ENCODE results near the gene RECQL. TPM values are rescaled to one million over a fixed set of nuclear protein-coding genes. Genes with fewer than 3 reads are reported as not detected.
A peak's percentile ranks its signal among the peaks of the same experiment; 100 is the strongest.

The RECQL gene
- total and polyA plus RNA-seq, 2 donors from 2014 or later = 9.0 to 37.5 TPM

DNA sequence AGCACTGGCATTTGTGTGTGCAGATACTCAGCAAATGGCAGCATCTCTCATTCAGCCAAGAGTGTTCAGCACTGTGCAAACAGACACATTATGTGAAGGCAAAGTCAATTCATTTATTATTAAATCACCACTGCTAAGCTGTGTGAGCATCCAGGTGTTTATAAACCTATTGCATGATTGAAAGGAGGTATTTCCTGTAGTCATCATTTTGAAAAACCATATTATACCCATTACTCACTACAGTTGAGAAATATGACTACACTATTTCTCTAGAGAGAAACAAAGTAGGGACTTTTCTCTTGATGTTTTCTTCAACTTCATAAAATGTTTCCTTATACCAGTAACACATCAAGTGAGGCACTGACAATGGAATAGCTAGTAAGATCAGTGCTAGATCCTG, 38.4 kb upstream of the RECQL start:
- no peak for DNase-seq
- Histone ChIP-seq H3K4me1 (ENCODE audit: control insufficient read depth in 2 of 3, insufficient read depth in 2 of 3, low read depth in 1 of 3, low read length in 3 of 3) (no peaks in the 10 kb centered on the region), H3K9me3 (ENCODE audit: control insufficient read depth in 2 of 3, insufficient read depth in 1 of 3, low read length in 3 of 3) (no peaks in the 10 kb centered on the region), H3K4me3 (ENCODE audit: low read length in 3 of 3) (no peak overlapping the region), H3K36me3 (ENCODE audit: control insufficient read depth in 2 of 3, insufficient read depth in 3 of 3, low read length in 3 of 3) (no peaks in the 10 kb centered on the region), H3K27me3 (ENCODE audit: control insufficient read depth, insufficient read depth, low read length) (no peaks in the 10 kb centered on the region), H3K27ac (ENCODE audit: low read depth in 2 of 2, low read length in 2 of 2) (no peak overlapping the region), H3K9ac (ENCODE audit: low read length in 3 of 3) (no peak overlapping the region)
- TF ChIP-seq, protein P1, sequence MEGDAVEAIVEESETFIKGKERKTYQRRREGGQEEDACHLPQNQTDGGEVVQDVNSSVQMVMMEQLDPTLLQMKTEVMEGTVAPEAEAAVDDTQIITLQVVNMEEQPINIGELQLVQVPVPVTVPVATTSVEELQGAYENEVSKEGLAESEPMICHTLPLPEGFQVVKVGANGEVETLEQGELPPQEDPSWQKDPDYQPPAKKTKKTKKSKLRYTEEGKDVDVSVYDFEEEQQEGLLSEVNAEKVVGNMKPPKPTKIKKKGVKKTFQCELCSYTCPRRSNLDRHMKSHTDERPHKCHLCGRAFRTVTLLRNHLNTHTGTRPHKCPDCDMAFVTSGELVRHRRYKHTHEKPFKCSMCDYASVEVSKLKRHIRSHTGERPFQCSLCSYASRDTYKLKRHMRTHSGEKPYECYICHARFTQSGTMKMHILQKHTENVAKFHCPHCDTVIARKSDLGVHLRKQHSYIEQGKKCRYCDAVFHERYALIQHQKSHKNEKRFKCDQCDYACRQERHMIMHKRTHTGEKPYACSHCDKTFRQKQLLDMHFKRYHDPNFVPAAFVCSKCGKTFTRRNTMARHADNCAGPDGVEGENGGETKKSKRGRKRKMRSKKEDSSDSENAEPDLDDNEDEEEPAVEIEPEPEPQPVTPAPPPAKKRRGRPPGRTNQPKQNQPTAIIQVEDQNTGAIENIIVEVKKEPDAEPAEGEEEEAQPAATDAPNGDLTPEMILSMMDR (IDR thresholded peaks at IDR 0.05; ENCODE audit: borderline replicate concordance, extremely low read depth, insufficient read depth) = no peak
- intact Hi-C loops (cut with DNase I) = no loop called here
- FAIRE-seq = no peak

DNA sequence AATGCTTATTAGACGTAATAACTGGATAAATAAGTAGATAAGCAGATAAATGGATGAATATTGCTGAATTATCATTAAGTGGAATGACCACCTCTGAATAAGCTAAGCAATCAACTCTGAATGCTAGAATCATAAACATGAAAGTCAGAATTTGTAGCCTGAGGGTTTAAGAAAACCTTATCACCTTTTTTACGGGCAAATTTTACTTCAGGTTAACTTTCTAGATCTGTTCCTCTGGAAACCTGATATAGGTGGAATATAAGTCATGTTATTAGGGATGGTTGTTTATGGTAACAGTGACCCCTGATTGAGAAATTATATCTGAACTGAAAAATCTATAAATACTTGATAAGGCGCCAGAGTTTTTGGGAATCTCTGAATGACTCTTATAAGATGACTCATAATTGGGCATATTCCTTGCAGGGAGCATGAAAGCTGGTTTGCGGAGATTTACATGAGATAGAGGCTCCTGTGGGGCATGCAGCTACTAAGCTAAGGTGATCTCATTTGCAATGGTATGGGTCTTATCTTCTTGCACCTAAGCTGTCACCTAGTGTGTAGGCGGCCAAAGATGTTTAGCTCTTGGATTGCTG, 36.7 kb upstream of the RECQL start:
- Histone ChIP-seq H3K27ac (ENCODE audit: low read depth in 2 of 2, low read length in 2 of 2) (no peak overlapping the region), H3K4me3 (ENCODE audit: low read length in 3 of 3) (no peak overlapping the region), H3K9me3 (ENCODE audit: control insufficient read depth in 2 of 3, insufficient read depth in 1 of 3, low read length in 3 of 3) (no peaks in the 10 kb centered on the region), H3K36me3 (ENCODE audit: control insufficient read depth in 2 of 3, insufficient read depth in 3 of 3, low read length in 3 of 3) (no peaks in the 10 kb centered on the region), H3K27me3 (ENCODE audit: control insufficient read depth, insufficient read depth, low read length) (no peaks in the 10 kb centered on the region), H3K9ac (ENCODE audit: low read length in 3 of 3) (no peak overlapping the region), H3K4me1 (ENCODE audit: control insufficient read depth in 2 of 3, insufficient read depth in 2 of 3, low read depth in 1 of 3, low read length in 3 of 3) (no peaks in the 10 kb centered on the region)
- no peak for FAIRE-seq
- intact Hi-C loops (cut with DNase I) = no loop called here
- no peak for DNase-seq
- TF ChIP-seq, protein P1 (IDR thresholded peaks at IDR 0.05; ENCODE audit: borderline replicate concordance, extremely low read depth, insufficient read depth) = no peak

DNA sequence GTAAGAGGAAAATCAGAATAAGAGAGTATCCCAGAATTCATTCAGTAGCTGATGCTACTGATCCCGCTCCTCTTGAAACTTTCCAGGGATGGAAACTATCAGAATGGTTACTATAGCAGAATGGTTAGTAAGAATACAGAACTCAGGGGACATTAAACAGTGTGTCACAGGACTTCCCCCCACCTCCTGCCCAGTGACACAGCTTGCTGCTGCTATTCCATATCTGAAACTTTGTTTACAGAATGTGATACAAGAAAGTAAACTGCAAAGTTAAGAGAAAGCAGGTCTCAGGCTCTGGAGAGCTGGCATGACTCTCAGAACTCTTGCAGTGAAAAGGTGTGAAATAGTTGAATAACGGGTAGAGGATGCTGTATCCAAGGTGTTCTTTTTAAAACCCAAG, 28.0 kb upstream of the RECQL start:
- H3K4me3 ChIP-seq (ENCODE audit: low read length in 3 of 3) = peak overlapping the region in 1 of 3 donors; percentile 75
- no peaks in the 10 kb centered on the region for H3K9me3 ChIP-seq (ENCODE audit: control insufficient read depth in 2 of 3, insufficient read depth in 1 of 3, low read length in 3 of 3)
- H3K27me3 ChIP-seq (ENCODE audit: control insufficient read depth, insufficient read depth, low read length) = no peaks in the 10 kb centered on the region
- H3K36me3 ChIP-seq (ENCODE audit: control insufficient read depth in 2 of 3, insufficient read depth in 3 of 3, low read length in 3 of 3) = no peaks in the 10 kb centered on the region
- TF ChIP-seq, protein P1 (IDR thresholded peaks at IDR 0.05; ENCODE audit: borderline replicate concordance, extremely low read depth, insufficient read depth) = no peak
- DNase-seq (no peak), FAIRE-seq (no peak)
- intact Hi-C loops (cut with DNase I) = no loop called here
- H3K4me1 ChIP-seq (ENCODE audit: control insufficient read depth in 2 of 3, insufficient read depth in 2 of 3, low read depth in 1 of 3, low read length in 3 of 3) = peaks cover 0 to 9% (median 0%) of the 10 kb centered on the region in 3 donors
- H3K27ac ChIP-seq (ENCODE audit: low read depth in 2 of 2, low read length in 2 of 2) = peak overlapping the region; percentile 82 to 85
- H3K9ac ChIP-seq (ENCODE audit: low read length in 3 of 3) = peak overlapping the region in 1 of 3 donors; percentile 9

DNA sequence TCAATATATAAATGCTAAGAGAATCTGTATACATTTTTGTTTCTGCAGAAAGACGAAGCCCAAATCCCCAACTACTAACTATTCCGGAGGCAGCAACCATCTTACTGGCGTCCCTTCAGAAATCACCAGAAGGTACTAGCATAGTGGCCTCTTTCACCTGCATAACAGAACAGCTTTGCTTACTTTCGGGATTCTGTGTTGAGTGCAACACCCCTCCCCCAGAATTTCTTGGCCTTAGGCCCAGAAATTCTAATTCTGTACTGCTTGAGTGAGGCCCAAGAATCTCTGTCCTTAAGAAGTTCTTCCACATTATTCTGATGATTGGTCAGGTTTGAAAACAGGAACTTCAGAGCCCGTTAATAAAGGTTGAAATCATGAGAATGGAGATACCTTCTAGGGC, 27.5 kb upstream of the RECQL start:
- peak in 3 of 5 donors; percentile 57 to 80 (median 79) for DNase-seq
- H3K27ac ChIP-seq (ENCODE audit: low read depth in 2 of 2, low read length in 2 of 2) = peak overlapping the region; percentile 82 to 85
- TF ChIP-seq, protein P1 (IDR thresholded peaks at IDR 0.05; ENCODE audit: borderline replicate concordance, extremely low read depth, insufficient read depth) = no peak

More for the DNA sequence above, 27.5 kb upstream of the RECQL start:
- H3K9ac ChIP-seq (ENCODE audit: low read length in 3 of 3) = peak overlapping the region in 1 of 3 donors; percentile 9
- H3K4me1 ChIP-seq (ENCODE audit: control insufficient read depth in 2 of 3, insufficient read depth in 2 of 3, low read depth in 1 of 3, low read length in 3 of 3) = peaks cover 0 to 9% (median 0%) of the 10 kb centered on the region in 3 donors
- H3K4me3 ChIP-seq (ENCODE audit: low read length in 3 of 3) = peak overlapping the region in 1 of 3 donors; percentile 75
- intact Hi-C loops (cut with DNase I) = no loop called here
- H3K9me3 ChIP-seq (ENCODE audit: control insufficient read depth in 2 of 3, insufficient read depth in 1 of 3, low read length in 3 of 3) = no peaks in the 10 kb centered on the region
- H3K36me3 ChIP-seq (ENCODE audit: control insufficient read depth in 2 of 3, insufficient read depth in 3 of 3, low read length in 3 of 3) = no peaks in the 10 kb centered on the region
- peak; percentile 87 for FAIRE-seq
- H3K27me3 ChIP-seq (ENCODE audit: control insufficient read depth, insufficient read depth, low read length) = no peaks in the 10 kb centered on the region
